Testis (tissue), 3 donors: ENCODE measurements around the gene LUC7L3. TPM values are rescaled to one million over a fixed set of nuclear protein-coding genes. Genes with fewer than 3 reads are reported as not detected.

Source experiments
- DNase-seq: peaks from one replicate; pipeline ENCODE4 v3.0.0-alpha.2; 2019
- H3K27ac ChIP-seq, 2 donors: fragments of 200-600 bp; sonication (generic); one replicate each; pipeline ENCODE4 v1.5.1; 2019
- H3K27me3 ChIP-seq: fragments of 200-600 bp; sonication (generic); one replicate; pipeline ENCODE4 v1.5.1; 2019
- H3K36me3 ChIP-seq: fragments of 200-600 bp; sonication (generic); one replicate; pipeline ENCODE4 v1.5.1; 2017; ENCODE audit warnings: low read depth; ENCODE audit errors: missing control alignments
- H3K4me1 ChIP-seq: fragments of 200-600 bp; sonication (generic); one replicate; pipeline ENCODE4 v1.5.1; 2019
- H3K4me3 ChIP-seq, 2 donors: fragments of 200-600 bp; sonication (generic); one replicate each; pipeline ENCODE4 v1.5.1; 2017 to 2019
- H3K9me3 ChIP-seq: fragments of 200-600 bp; sonication (generic); one replicate; pipeline ENCODE4 v1.5.1; 2017
- CTCF ChIP-seq, 3 experiments: fragments of 450-650 bp in 2 of 3; fragments of 200-600 bp in 1 of 3; sonication (generic) in 1 of 3; IDR thresholded peaks; one replicate each; pipeline ENCODE4 v1.5.1; 2016 to 2019; ENCODE audit warnings: antibody characterized with exemption in 3 of 3, mild to moderate bottlenecking in 2 of 3, moderate library complexity in 1 of 3
- POLR2A ChIP-seq: fragments of 450-650 bp; IDR thresholded peaks from one replicate; pipeline ENCODE4 v1.6.1; 2017; ENCODE audit warnings: antibody characterized with exemption, mild to moderate bottlenecking, moderate library complexity
- WGBS, 2 donors: methylation state at CpG; one replicate each; pipeline ENCODE4 v1.1.5; 2018; 5-methylcytosine and 5-hydroxymethylcytosine counted together
- intact Hi-C: fragments of 100-400 bp; cut with DNase I; formaldehyde crosslinking; loops from one replicate; pipeline ENCODE4 v1.15.1; 2023; ENCODE audit warnings: low total_unique reads
- polyA plus RNA-seq: library from polyadenylated mRNA; stranded (reverse); fragments of 350-450 nt; fragmentation: Illumina TruSeq; extraction: RNeasy Lipid Tissue Mini Kit (QIAGEN cat#74804); gene quantifications from one replicate; pipeline ENCODE4 v1.2.3, GENCODE V29; 2014; ENCODE audit warnings: low read depth, low replicate concordance; ENCODE audit not compliant: insufficient read depth
- total RNA-seq, 2 donors: library from RNA; depleted of rRNA; stranded (reverse); fragments of >200 nt; gene quantifications; one replicate each; pipeline ENCODE4 v1.2.3, GENCODE V29; 2016

LUC7L3 gene
- total and polyA plus RNA-seq, 3 donors from 2014 or later: 37.4 to 160 (median 115) TPM

DNA sequence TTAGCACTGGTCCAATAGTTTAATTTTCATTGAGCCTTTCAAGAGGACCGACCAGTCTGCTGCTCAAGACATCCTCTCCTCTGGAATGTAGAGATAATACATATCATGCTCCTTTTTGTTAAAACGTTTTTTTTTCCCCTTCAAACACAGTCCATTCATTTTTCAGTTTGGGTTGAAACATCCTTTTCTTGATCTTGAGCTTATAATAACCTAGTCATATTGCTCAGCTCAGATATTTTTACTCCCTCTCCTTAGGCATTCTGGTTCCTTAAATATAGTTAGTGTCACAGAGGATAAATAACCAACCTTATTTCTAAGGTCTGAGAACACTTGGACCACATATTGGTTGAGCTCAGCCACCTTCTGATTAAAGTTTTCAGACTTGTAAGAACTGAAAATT lies 35.1 kb downstream of the LUC7L3 start:
- Histone ChIP-seq H3K4me3 (no peak overlapping the region), H3K36me3 (no peaks in the 10 kb centered on the region), H3K9me3 (no peaks in the 10 kb centered on the region), H3K27me3 (no peaks in the 10 kb centered on the region), H3K4me1 (peaks cover 4% of the 10 kb centered on the region), H3K27ac (no peak overlapping the region)
- TF ChIP-seq CTCF (IDR thresholded peaks at IDR 0.05) (no peak), POLR2A (no peak)
- 40 to 41% methylated on average over 2 of the region's 2 CpGs for WGBS, 2 donors
- intact Hi-C loops: no loop called here
- DNase-seq: no peak

GRCh38 chr17:50758524-50758923 lies 39.1 kb downstream of the LUC7L3 start:
- H3K4me1 ChIP-seq: peaks cover 4% of the 10 kb centered on the region
- no peaks in the 10 kb centered on the region for H3K27me3 ChIP-seq
- DNase-seq: no peak
- H3K9me3 ChIP-seq: no peaks in the 10 kb centered on the region
- no peak overlapping the region for H3K4me3 ChIP-seq
- H3K27ac ChIP-seq: no peak overlapping the region
- H3K36me3 ChIP-seq: no peaks in the 10 kb centered on the region
- TF ChIP-seq CTCF (IDR thresholded peaks at IDR 0.05): no peak
- TF ChIP-seq POLR2A: no peak
- WGBS, 2 donors: 53 to 64% methylated on average over 5 of the region's 5 CpGs
- intact Hi-C loops: no loop called here

DNA sequence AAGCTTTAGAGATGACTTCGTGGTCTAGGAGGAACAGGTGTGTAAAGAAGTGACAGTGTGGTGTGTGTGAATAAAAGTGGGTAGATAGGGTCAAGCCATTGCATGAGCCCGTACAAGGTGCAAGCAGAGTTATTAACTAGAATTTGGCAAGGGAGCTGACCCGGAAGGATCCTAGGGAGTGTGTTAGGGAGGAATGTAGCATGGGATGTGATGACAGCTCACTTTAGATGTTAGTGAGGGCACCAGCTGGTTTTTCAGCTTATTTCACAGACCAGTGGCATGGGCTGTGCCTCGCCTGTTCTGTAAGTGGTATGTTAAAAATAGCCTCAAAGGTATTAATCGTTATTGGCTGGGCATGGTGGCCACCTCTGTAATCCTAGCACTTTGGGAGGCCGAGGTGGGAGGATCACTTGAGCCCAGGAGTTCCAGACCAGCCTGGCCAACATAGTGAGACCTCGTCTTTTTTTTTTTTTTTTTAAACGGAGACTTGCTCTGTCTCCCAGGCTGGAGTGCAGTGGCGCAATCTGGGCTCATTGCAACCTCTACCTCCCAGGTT lies 39.7 kb downstream of the LUC7L3 start:
- intact Hi-C loops: no loop called here
- WGBS, 2 donors: 69 to 74% methylated on average over 9 of the region's 9 CpGs
- no peaks in the 10 kb centered on the region for H3K36me3 ChIP-seq
- H3K27ac ChIP-seq: no peak overlapping the region
- no peak overlapping the region for H3K4me3 ChIP-seq
- no peak for DNase-seq
- no peaks in the 10 kb centered on the region for H3K27me3 ChIP-seq
- no peak for TF ChIP-seq POLR2A
- TF ChIP-seq CTCF (IDR thresholded peaks at IDR 0.05): no peak
- no peaks in the 10 kb centered on the region for H3K9me3 ChIP-seq
- peaks cover 4% of the 10 kb centered on the region for H3K4me1 ChIP-seq

GRCh38 chr17:50762177-50762576 lies 42.8 kb downstream of the LUC7L3 start:
- 86 to 94% methylated on average over 2 of the region's 2 CpGs for WGBS, 2 donors
- Histone ChIP-seq H3K27me3 (no peaks in the 10 kb centered on the region), H3K36me3 (no peaks in the 10 kb centered on the region), H3K4me3 (no peak overlapping the region), H3K9me3 (no peaks in the 10 kb centered on the region), H3K4me1 (peaks cover 2% of the 10 kb centered on the region), H3K27ac (no peak overlapping the region)
- intact Hi-C loops: no loop called here
- no peak for DNase-seq
- TF ChIP-seq CTCF (IDR thresholded peaks at IDR 0.05) (no peak), POLR2A (no peak)

DNA sequence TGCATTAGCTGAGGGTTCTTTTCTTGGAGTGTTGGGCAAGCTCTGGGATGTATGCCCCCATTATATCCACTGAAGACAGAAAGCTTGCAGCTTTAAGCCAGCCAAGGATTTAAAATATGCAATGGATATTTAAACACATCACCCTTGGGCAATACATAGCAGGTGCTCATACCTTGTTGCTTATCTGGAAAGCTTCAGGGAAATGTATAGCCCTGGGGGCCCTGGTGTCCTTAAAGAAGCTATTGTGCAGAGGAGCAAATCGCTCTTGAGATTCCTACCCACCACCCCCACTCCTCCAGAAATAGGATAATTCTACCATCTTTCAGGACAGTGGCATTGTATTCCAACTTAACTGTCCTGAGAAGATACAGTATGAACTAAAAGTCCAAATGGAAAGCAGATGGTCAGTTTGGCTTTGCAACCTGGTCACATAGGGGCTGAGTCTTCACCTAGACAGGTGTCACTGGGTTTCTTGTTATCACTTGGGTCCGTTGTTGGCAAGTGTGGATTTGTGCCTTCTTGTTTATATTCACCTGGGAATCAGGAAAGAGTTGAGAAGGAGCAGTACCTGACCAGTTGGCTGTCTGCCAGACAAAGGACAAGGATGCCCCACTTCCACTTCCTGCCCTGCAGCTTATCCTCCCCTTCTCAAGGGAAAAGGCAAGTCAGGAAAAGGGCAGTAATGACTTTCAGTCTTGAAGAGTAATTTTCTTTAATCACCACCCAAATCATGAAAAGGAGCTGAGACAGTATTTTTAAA lies 44.5 kb downstream of the LUC7L3 start:
- no peak overlapping the region for H3K4me3 ChIP-seq
- TF ChIP-seq CTCF (IDR thresholded peaks at IDR 0.05): no peak
- no peak for TF ChIP-seq POLR2A
- no peak for DNase-seq

More for the DNA sequence above, 44.5 kb downstream of the LUC7L3 start:
- Histone ChIP-seq H3K27me3 (no peaks in the 10 kb centered on the region), H3K36me3 (no peaks in the 10 kb centered on the region), H3K27ac (no peak overlapping the region), H3K4me1 (no peaks in the 10 kb centered on the region), H3K9me3 (no peaks in the 10 kb centered on the region)
- 69 to 88% methylated on average over 2 of the region's 2 CpGs for WGBS, 2 donors
- intact Hi-C loops: no loop called here
